Endometrium (tissue), 2 donors: Measurements from ENCODE around the gene RGS6.

Source experiments
- FAIRE-seq: peaks from 2 replicates; lab custom pipeline; 2012; peaks lifted over from hg19 to GRCh38; lab: Jason Lieb, UNC
- donor health status: control.
- donor health status: control.

RGS6 gene

GRCh38 chr14:72081137-72081536, 148.9 kb downstream of the RGS6 start:
- no peak for FAIRE-seq

GRCh38 chr14:72084935-72085334, 152.7 kb downstream of the RGS6 start:
- no peak for FAIRE-seq

GRCh38 chr14:72089625-72090024, 157.4 kb downstream of the RGS6 start:
- no peak for FAIRE-seq

- no peak for FAIRE-seq
Observed at GRCh38 chr14:72094844-72095582, 162.8 kb downstream of the RGS6 start.

- FAIRE-seq = no peak
Observed at GRCh38 chr14:72097173-72097783, 165.0 kb downstream of the RGS6 start.

- FAIRE-seq = no peak
Observed at GRCh38 chr14:72098210-72098609, 166.0 kb downstream of the RGS6 start.

- FAIRE-seq = no peak
Observed at GRCh38 chr14:72099566-72099965, 167.3 kb downstream of the RGS6 start.

- FAIRE-seq = no peak
Observed at GRCh38 chr14:72104011-72104613, 171.9 kb downstream of the RGS6 start.

- FAIRE-seq = no peak
Observed at GRCh38 chr14:72111911-72112310, 179.7 kb downstream of the RGS6 start.

GRCh38 chr14:72118841-72119240, 186.6 kb downstream of the RGS6 start:
- FAIRE-seq = no peak

GRCh38 chr14:72120315-72120714, 188.1 kb downstream of the RGS6 start:
- no peak for FAIRE-seq

GRCh38 chr14:72123755-72124154, 191.5 kb downstream of the RGS6 start:
- FAIRE-seq = no peak

GRCh38 chr14:72124171-72124570, 191.9 kb downstream of the RGS6 start:
- FAIRE-seq = no peak

GRCh38 chr14:72126091-72126490, 193.9 kb downstream of the RGS6 start:
- FAIRE-seq = no peak

GRCh38 chr14:72126561-72126960, 194.3 kb downstream of the RGS6 start:
- FAIRE-seq = no peak

- no peak for FAIRE-seq
Observed at GRCh38 chr14:72128629-72129028, 196.4 kb downstream of the RGS6 start.

- FAIRE-seq = no peak
Observed at GRCh38 chr14:72129291-72129690, 197.1 kb downstream of the RGS6 start.

- FAIRE-seq = no peak
Observed at GRCh38 chr14:72141084-72141483, 208.9 kb downstream of the RGS6 start.

GRCh38 chr14:72142328-72142727, 210.1 kb downstream of the RGS6 start:
- no peak for FAIRE-seq

- FAIRE-seq = no peak
Observed at GRCh38 chr14:72146241-72146640, 214.0 kb downstream of the RGS6 start.

- FAIRE-seq = no peak
Observed at GRCh38 chr14:72154645-72155378, 222.6 kb downstream of the RGS6 start.

GRCh38 chr14:72155379-72155993, 223.3 kb downstream of the RGS6 start:
- no peak for FAIRE-seq
